H1 (cell line): Measurements from ENCODE around the gene GMEB1. TPM values are rescaled to one million over a fixed set of nuclear protein-coding genes. Genes with fewer than 3 reads are reported as not detected.

Experiments
- CHD7 ChIP-seq: fragments of 300-600 bp; sonication (generic); IDR thresholded peaks from 2 replicates; pipeline ENCODE4 v1.7.1; 2012; ENCODE audit warnings: low read length, moderate library complexity, mild to moderate bottlenecking, inconsistent platforms; ENCODE audit not compliant: insufficient replicate concordance
- polyA plus RNA-seq, 7 experiments: library from polyadenylated mRNA; depleted of rRNA in 3 of 7; stranded (reverse) in 5 of 7; unstranded in 2 of 7; fragments of >200 nt in 5 of 7; fragments of 200-250 nt in 2 of 7; gene quantifications; 1 replicate in 5 of 7; 2 replicates in 1 of 7; 4 replicates in 1 of 7; pipeline versions ENCODE4 v1.2.1 to v1.2.3, GENCODE V29; 2011 to 2013; ENCODE audit warnings: missing spikeins in 2 of 7, mixed read lengths in 2 of 7
- total RNA-seq: library from RNA; stranded (reverse); fragmentation: NEBNext Ultra II Directional; extraction: Animal tissue kit (Norgen Biotek cat#: 25700); gene quantifications from 2 replicates; pipeline ENCODE4 v1.2.1, GENCODE V29; 2021

Gene GMEB1
- total and polyA plus RNA-seq, 2 of the 8 experiments (the other 6 are each of a cell fraction or from before 2014, with no cell fraction given): 13.3 to 26.2 TPM

GRCh38 chr1:28735961-28736449 lies 67.4 kb downstream of the GMEB1 start (continued):
- TF ChIP-seq CHD7: peak; percentile 56
